GM19455 (cell line): ENCODE measurements around the gene BACE1-AS.
"Not testable (repeated sequence)": the region's sequence is repeated elsewhere in the genome, so short reads cannot be mapped to it uniquely, and the experiment has no call there.

ENCODE experiments used
- ATAC-seq: cut with Tn5 transposase; IDR thresholded peaks from one replicate; pipeline ENCODE4 v1.9.1; 2021; ENCODE audit not compliant: unreplicated experiment

The BACE1-AS gene

DNA sequence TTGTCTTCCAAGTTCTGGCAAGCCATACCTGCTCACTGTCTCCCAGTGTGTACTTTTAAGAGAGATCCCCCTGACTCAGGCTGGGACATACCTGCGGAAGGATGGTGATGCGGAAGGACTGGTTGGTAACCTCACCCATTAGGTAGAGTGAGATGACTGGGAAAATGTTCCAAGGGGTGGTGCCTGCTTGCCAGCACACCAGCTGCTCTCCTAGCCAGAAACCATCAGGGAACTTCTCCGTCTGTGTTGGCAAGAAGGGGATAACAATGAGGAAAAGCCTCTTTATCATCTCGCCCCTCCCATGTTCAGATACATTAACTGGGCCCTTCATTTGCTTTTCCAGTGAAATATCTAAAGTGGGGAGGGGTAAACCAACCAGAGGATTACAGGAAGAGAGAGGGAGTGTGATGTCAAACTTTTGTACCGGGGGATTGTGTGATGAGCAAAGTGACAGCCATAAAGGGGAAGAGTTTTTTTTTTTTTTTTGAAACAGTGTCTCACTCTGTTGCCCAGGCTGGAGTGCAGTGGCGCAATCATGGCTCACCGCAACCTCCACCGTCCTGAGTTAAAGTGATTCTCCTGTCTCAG is at the start of gene BACE1-AS:
Gene BACE1-AS (plus strand): TSS at position 538 of the 588 bp plus-strand sequence.
- ATAC-seq, result no peak

DNA sequence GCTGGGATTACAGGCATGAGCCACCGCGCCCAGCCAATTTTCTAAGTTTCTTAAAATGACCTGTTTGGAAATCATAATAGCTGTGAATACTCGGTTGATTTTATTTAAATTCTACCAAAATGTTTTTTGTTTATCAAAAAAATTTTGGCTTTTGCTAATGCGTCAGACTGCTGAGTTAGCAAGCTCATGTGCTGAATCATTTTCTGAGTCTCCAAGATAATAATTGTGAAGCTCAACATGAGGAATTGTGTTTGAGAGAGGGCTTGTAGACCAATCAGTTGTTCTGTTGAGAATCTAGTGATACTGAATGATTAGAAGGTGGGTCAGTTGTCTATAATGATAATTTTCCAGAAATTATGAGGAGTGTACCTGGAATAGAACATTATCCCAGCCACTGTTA is 42.8 kb upstream of the BACE1-AS start:
- no peak for ATAC-seq

DNA sequence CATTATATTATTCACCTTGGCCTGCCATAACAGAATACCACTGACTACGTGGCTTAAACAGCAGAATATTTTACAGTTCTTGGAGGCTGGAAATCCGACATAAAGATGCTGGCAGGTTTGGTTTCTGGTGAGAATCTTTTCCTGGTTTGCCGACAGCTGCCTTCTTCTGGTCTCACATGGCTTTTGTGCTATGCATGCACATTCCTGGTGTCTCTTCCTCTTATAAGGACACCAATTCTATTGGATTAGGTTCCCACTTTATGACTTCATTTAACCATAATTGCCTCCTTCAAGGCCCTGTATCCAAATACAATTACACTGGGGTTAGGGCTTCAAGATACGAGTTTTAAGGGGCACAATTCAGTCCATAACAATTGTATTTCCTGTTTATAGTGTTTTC is 41.6 kb upstream of the BACE1-AS start:
- no peak for ATAC-seq

DNA sequence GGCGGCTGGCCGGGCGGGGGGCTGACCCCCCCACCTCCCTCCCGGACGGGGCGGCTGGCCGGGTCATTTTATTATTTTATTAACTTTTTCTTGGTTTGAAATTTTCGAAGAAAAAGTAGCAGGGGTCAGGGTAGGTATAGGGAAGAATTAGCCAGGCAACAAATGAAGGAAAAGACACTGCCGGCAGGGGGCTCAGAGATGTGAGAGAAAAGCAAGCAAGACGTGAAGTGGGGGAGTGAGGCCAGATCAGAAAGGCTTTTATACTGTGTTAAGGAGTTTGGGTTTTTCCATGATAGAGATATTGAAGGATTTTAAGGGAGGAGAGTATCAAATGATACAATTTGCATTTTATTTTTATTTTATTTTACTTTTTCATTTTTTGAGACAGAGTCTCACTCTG is 39.6 kb upstream of the BACE1-AS start:
- no peak for ATAC-seq

DNA sequence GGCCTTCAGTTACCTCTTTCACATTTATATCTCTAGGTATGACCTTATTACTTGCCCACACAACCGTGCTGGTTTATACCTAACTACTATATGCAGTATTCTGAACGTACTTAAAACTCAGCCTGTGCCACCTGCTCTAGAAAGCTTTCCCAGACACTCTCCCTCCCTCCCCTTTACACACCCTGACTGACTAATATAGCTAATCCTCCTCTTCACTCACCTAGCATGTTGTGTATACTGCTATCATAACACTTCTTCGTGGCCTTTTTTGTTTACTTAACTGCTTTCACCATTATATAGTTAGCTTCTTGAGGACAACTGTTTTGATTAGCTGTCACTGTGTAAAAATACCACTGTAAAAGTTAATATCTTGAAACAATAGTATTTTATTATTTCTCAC is 35.2 kb upstream of the BACE1-AS start:
- ATAC-seq, result no peak

DNA sequence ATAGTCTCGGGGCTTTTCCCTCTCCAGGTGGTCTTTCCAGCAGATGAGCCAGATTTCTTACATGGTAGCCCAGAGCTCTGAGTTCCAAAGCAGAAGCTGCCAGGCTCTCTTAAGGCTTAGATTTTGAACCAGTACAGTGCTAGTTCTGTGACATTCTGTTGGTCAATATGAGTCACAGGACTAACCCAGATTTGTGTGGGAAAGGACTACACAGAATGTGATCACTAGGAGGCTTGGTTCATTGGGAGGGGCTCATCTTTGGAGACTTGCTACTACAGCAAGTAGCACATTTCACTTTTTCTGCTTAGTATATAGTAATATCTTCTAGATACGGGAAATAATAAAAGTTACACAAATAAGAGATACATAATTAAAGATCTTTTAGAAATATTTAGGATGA is 34.6 kb upstream of the BACE1-AS start:
- ATAC-seq, result no peak

DNA sequence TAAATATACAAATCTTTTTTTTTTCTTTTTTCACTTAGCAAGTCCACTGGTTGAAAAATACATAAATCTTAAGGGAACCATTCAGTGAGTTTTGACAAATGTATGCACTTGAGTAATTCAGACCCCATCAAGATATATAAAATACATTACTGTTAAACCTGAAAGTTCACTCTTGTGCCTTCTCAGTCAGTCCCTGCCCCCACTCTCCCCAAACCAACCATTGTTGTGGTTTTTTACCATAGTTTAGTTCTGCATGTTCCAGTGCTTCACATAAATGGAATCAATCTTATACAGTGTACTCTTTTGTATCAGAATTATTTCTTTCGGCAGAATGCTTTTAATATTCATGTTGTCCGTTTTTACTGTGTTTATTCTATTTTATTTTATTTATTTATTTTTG is 32.6 kb upstream of the BACE1-AS start:
- no peak for ATAC-seq

DNA sequence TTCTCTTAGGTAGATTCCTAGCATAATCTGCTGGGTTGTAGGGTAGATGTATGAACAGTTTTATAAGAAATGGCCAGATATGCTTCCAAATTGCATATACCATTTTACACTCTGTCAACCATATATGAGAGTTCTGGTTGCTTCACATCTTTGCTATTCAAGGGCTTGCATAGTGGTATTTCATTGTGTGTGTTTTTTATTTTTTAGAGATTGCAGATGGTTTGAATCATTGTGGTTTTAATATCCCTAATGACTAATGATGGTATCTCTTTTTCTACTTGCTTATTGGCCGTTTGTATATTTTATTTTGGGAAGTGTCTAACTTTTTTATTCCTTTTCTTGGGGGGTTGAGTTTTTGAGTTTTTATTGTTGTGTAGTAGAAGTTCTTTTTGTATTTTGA is 31.7 kb upstream of the BACE1-AS start:
- ATAC-seq, result no peak

DNA sequence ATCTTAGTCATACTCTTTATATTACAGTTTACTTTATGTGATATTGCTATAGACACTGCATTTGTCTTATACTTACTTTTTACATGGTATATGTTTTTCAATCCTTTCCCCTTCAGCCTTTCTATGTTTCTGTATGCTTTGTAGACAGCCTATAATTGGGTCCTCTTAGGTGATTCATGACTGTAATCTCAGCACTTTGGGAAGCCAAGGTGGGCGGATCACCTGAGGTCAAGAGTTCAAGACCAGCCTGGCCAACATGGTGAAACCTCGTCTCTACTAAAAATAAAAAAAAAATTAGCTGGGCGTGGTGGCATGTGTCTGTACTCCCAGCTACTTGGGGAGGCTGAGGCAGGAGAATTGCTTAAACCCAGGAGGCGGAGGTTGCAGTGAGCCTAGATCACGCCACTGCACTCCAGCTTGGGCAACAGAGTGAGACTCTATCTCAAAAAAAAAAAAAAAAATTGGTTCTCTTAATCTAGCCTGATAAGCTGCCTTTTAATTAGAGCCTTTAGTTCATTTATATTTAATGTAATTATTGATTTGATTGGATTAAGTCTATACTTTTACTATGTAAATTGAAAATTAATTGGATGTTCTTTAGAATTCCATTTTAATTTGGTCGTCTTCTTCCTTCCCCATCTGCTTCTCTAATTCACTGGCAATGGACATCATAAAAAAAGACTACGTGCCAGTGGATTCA is 26.4 kb upstream of the BACE1-AS start:
- ATAC-seq, result not testable (repeated sequence)

DNA sequence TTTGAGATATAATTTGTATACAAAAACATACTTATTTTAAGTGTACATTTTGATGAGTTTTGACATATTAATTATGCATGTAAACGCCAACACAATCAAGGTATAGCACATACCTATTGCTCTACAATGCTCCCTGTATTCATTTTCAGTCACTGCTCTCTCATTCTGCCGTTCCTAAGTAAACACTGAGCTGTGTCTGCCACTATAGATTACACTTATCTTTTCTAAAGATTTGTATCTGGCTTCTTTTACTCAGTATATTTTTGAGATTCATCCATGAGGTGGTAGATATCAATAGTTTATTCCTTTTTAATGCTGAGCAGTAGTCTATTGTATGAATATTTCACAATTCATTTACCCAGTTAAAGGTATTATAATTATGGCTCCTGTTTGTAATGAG is 25.4 kb upstream of the BACE1-AS start:
- no peak for ATAC-seq

DNA sequence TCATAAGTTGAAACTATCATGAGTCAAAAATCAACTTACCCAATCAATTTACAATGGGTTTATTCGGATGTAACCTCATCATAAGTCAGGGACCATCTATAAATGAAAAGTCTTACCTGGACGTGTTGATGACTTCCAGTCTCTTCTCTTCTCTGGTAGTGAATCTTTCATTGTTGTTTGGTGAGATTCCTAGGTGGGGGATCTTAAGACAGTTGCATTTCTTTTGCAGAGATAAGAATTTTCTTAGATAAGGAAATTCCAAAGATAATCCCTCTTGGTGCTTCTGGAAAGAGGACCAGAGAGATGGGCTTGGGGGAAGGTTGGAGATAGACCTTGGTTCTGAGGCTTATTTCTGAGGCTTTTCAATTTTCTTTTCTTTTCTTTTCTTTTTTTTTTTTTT is 21.3 kb upstream of the BACE1-AS start:
- no peak for ATAC-seq

DNA sequence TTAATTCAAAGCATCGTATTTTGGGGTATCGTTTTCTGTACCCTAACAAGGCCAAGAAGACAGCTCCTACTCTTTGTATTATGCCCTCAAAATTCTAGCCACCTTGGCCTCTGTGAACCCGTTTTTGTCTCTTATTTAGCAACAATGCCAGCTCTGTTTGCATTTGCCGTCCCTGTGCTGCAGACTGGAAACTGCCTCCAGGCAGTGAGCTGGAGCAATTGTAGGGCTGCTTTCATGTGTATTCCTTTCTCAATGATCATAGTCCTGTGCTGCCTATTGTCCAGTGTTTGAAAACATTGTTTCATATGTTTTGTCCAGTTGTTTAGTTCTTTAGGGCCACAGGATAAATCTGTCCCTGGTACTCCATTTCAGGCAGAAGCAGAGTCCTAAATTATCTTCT is 19.9 kb upstream of the BACE1-AS start:
- ATAC-seq, result no peak

DNA sequence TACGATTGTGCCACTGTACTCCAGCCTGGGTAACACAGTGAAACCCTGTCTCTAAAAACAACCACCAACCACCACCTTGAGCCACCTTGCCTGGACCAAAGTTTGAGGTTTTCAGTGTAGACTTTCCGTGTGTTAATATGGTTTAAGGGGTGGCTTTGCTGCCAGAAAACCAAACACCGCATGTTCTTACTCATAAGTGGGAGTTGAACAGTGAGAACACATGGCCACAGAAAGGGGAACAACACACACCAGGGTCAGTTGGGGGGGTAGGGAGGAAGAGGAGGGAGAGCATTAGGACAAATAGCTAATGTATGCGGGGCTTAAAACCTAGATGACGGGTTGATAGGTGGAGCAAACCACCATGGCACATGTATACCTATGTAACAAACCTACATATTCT is 19.0 kb upstream of the BACE1-AS start:
- ATAC-seq, result not testable (repeated sequence)

DNA sequence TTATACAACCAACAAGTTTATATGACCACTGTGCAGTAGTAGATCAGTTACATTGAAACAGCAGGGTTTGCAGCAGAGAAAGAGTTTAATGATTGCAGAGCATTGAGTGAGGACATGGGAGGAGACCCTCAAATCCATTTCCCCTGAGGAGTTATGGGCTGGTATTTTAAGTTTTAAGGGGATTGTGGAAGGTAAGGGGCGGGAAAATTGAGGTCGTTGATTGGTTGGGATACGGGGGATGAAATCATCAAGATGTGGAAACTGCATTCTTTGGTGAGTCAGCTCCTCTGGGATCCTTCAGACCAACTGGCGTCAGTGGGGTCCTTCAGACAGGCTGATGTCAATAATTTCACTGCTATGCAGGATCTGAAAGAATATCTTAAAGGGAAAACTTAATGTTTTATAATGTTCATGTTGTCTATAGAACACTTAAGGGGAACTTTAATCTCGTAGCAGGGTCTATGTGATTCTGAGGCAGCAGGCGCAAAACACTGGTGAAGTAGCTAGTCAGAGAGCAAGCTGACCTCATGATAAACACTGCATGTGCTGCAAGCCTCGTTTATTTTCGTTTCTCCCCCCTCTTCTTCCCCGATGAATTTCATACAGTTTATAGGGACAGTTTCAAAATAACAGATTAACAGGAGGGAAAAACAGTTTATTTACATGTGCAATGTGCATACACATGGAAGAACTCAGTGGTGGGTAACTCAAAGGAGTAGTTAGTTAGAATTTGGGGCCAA is 17.4 kb upstream of the BACE1-AS start:
- no peak for ATAC-seq

DNA sequence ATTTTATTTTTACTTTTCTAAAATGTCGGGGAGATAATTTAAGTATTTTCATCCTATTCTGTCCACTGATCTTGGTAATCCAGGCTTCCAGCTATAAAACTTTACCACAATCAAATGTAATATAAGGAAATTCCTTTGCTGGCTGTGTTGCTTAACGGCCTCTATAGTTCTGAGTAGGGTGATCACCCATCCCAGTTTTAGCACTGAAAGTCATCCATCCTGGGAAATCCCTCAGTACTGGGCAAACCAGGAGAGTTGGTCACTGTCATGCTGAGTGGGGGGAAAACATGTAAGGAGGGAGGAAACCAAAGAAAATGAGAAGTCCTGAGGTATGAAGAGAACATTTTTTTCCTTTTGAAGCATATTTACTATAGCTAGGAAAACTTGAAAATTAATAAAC is 12.8 kb upstream of the BACE1-AS start:
- no peak for ATAC-seq

DNA sequence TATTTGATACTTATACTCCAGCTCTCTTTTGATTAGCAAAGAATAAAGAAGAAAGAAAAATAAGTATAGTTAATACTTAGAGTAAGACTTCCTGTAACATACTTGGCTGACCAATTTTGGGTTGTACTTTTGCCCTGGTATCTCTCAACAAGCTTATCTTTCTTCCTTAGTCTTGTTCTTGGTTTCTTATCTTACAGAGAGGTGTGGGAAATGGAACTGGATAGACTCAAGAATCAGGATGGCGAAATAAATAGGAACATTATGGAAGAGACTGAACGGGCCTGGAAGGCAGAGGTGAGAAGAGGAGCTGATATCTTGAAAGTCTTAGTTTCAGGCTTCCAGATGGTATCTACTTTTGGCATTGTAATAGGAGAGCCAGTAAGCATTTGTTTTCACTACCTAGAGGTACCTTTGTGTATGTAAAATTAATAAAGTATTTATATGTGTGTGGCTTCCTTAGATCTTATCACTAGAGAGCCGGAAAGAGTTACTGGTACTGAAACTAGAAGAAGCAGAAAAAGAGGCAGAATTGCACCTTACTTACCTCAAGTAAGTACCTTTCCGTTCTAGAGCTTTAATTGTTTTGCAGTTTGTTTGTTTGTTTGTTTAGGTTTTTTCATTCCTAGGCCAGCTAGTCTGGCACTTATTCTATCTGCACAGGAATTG is 11.3 kb upstream of the BACE1-AS start:
- no peak for ATAC-seq

DNA sequence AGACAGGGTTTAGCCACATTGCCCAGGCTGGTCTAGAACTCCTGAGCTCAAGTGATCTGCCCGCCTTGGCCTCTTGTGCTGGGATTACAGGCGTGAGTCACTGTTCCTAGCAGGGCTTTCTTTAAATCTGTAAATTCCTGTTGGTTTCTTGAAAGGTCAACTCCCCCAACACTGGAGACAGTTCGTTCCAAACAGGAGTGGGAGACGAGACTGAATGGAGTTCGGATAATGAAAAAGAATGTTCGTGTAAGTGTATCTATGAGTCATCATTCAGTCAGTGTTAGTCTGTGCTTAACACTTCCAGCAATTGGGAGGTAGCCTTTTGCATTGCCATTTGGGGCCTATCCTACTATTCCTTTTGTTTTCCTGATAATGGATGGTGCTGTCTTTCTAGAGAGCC is 10.0 kb upstream of the BACE1-AS start:
- no peak for ATAC-seq

DNA sequence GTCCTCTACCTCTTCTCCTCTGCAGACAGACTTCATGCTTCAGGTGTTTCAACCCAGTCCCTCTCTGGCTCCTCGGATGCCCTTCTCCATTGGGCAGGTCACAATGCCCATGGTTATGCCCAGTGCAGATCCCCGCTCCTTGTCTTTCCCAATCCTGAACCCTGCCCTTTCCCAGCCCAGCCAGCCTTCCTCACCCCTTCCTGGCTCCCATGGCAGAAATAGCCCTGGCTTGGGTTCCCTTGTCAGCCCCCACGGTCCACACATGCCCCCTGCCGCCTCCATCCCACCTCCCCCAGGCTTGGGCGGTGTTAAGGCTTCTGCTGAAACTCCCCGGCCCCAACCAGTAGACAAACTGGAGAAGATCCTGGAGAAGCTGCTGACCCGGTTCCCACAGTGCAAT is 9.3 kb upstream of the BACE1-AS start:
- no peak for ATAC-seq

DNA sequence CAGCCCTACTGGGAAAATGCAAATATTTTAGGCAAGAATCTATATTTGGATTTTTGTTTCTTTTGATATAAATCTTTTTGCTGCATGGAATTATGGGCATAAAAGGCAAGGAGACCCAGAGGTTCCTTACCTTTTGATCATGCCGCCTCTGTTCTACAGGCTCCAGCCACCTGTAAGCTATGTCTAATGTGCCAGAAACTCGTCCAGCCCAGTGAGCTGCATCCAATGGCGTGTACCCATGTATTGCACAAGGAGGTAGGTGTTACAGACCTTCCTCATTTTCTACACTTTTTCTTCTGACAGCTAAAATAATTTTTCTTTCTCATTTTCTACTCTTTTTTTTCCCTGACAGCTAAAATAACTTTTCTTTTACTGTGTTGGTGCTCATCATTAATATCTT is 8.2 kb upstream of the BACE1-AS start:
- no peak for ATAC-seq

DNA sequence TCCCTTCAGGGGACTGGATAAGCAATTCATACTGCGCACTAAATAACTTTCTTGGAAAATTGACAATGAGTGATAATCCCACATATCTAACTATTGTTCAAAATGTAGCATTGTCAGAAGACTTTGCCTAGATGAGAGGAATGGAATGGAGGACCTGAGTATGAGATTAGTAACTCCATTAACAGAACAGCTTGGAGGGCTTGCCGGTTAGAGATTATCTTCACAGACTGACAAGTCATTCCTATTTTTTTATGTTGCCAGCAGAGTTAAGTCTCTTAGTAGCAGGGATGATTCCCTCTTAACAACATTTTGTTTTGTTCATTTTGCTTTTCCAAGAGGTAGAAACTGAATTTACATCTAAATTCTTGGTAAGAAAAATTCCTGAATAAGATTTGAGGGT is 7.1 kb upstream of the BACE1-AS start:
- ATAC-seq, result no peak

DNA sequence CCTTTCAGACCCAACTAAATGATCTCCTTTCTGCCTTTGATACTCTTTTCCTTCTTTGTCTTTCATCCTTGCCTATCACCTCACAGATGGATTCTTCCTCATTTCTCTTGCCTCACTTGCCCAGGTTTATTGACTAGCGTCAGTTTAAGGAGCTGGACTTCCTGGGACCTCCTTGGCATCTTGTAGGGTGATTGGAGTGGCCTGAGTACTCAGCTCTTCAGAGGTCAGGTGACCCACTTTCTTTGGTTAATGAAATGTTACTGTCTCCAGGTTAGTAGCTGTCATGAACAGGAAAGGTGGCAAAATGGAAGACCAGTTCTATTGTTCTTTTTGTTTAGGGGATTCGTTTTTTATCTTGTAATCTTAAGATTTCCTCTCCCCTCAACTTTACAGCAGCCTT is 4.6 kb upstream of the BACE1-AS start:
- no peak for ATAC-seq

DNA sequence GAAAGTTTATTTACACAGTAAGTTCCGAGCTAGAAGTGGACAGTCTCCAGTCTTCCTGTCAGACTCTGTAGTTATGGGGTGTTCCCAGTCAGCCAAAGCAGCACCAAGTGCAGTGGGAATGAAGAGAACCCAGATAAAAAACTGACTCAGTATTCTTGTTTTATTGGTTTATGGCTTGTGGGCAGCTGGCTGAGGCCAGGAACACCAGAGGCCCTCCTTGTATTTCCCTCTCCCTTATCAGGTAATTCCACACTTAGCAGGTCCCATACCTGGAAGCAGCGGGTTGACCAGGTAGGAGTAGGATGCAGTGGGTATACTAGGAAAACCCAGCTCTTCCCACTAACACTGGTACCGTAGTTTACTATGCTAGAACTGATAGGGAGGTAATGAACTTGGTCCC is 3.5 kb upstream of the BACE1-AS start:
- ATAC-seq, result no peak
